Mesendoderm (in vitro differentiated cells): ENCODE results near the gene DGKI.

Source experiments
- DNase-seq: peaks from one replicate; pipeline ENCODE4 v3.0.0; 2013
- H2AK5ac ChIP-seq: 2 replicates; pipeline ENCODE4 v1.6.1; 2013; ENCODE audit warnings: low read length, inconsistent platforms
- H2BK120ac ChIP-seq: 2 replicates; pipeline ENCODE4 v1.6.1; 2013; ENCODE audit warnings: low read depth, mild to moderate bottlenecking, low read length, moderate library complexity, mixed read lengths
- H2BK15ac ChIP-seq: replicated peaks from 2 replicates; pipeline ENCODE4 v1.6.1; 2013; ENCODE audit warnings: low read depth, mild to moderate bottlenecking, moderate library complexity
- H2BK5ac ChIP-seq: 2 replicates; pipeline ENCODE4 v1.6.1; 2013; ENCODE audit warnings: low read length, inconsistent platforms
- H3K18ac ChIP-seq: 2 replicates; pipeline ENCODE4 v1.6.1; 2013; ENCODE audit warnings: mild to moderate bottlenecking, low read length, mixed read lengths
- H3K23ac ChIP-seq: one replicate; pipeline ENCODE4 v1.6.1; 2013; ENCODE audit warnings: low read length
- H3K27ac ChIP-seq: 2 replicates; pipeline ENCODE4 v1.5.1; 2013; ENCODE audit warnings: low read depth, mild to moderate bottlenecking, inconsistent platforms, low read length, moderate library complexity
- H3K27me3 ChIP-seq: 2 replicates; pipeline ENCODE4 v1.6.1; 2013; ENCODE audit warnings: low read length, control low read depth, mild to moderate bottlenecking, inconsistent platforms; ENCODE audit not compliant: insufficient read depth, poor library complexity
- H3K36me3 ChIP-seq: 2 replicates; pipeline ENCODE4 v1.6.1; 2013; ENCODE audit warnings: low read length, inconsistent platforms; ENCODE audit not compliant: control insufficient read depth, insufficient read depth
- H3K4ac ChIP-seq: one replicate; pipeline ENCODE4 v1.6.1; 2013; ENCODE audit warnings: low read depth, mild to moderate bottlenecking, low read length, moderate library complexity
- H3K4me1 ChIP-seq: 2 replicates; pipeline ENCODE4 v1.6.1; 2013; ENCODE audit warnings: low read depth, low read length, inconsistent platforms; ENCODE audit not compliant: control insufficient read depth
- H3K4me2 ChIP-seq: 2 replicates; pipeline ENCODE4 v1.6.1; 2013; ENCODE audit warnings: low read length
- H3K4me3 ChIP-seq: 2 replicates; pipeline ENCODE4 v1.5.1; 2013; ENCODE audit warnings: mild to moderate bottlenecking, low read length
- H3K56ac ChIP-seq: one replicate; pipeline ENCODE4 v1.6.1; 2013; ENCODE audit warnings: low read length
- H3K79me1 ChIP-seq: 2 replicates; pipeline ENCODE4 v1.6.1; 2013; ENCODE audit warnings: low read length, inconsistent platforms
- H3K79me2 ChIP-seq: 2 replicates; pipeline ENCODE4 v1.6.1; 2013; ENCODE audit warnings: mild to moderate bottlenecking, low read length; ENCODE audit not compliant: control insufficient read depth, insufficient read depth
- H3K9ac ChIP-seq: 2 replicates; pipeline ENCODE4 v1.6.1; 2013; ENCODE audit warnings: low read length, inconsistent platforms
- H4K5ac ChIP-seq: one replicate; pipeline ENCODE4 v1.6.1; 2013; ENCODE audit warnings: low read length
- H4K8ac ChIP-seq: one replicate; pipeline ENCODE4 v1.6.1; 2013; ENCODE audit warnings: low read depth, mild to moderate bottlenecking, control low read depth, low read length, moderate library complexity
- WGBS: extraction: QIAGEN DNeasy Blood & Tissue Kit; methylation state at CpG from one replicate; pipeline ENCODE4 v1.1.7; 2013; ENCODE audit warnings: low lambda C conversion rate, missing lambda C conversion rate; ENCODE audit not compliant: insufficient coverage; ENCODE audit errors: extremely low coverage; 5-methylcytosine and 5-hydroxymethylcytosine counted together

The DGKI gene

GRCh38 chr7:137685433-137686164 is 161.2 kb downstream of the DGKI start:
- Histone ChIP-seq H2BK120ac (no peak overlapping the region), H3K18ac (no peak overlapping the region), H3K79me1 (no peaks in the 10 kb centered on the region), H3K79me2 (no peaks in the 10 kb centered on the region), H2AK5ac (no peak overlapping the region), H3K4me3 (no peak overlapping the region), H3K36me3 (no peaks in the 10 kb centered on the region), H3K23ac (no peak overlapping the region), H3K56ac (no peak overlapping the region), H4K5ac (no peak overlapping the region), H3K4ac (no peak overlapping the region), H3K27ac (no peak overlapping the region), H2BK5ac (no peak overlapping the region), H4K8ac (no peak overlapping the region), H3K4me2 (no peak overlapping the region), H3K27me3 (no peaks in the 10 kb centered on the region), H3K9ac (no peak overlapping the region), H2BK15ac (no peak overlapping the region), H3K4me1 (no peaks in the 10 kb centered on the region)
- no CpG with 5 or more reads among the region's 3 CpGs for WGBS
- DNase-seq, result no peak

DNA sequence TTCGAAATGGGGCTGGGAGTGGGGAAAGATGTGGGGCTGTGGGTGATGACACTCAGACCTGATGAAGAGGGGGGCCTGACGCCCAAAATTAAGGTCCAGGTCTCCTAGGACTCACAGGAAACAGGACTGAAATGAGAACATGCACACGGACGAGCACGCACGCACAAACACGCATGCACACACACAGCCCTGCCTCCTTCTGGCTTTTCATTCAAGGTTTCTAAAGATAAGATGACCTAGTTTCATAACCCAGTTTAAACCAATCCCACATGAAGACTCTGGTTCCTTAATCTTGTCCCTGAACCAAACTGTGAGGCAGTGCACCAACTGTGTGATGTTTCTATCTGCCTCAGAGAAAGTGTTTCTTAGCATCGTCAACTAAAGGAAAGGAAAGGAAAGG is 162.0 kb downstream of the DGKI start:
- WGBS, result no CpG with 5 or more reads among the region's 8 CpGs
- Histone ChIP-seq H3K4me3 (no peak overlapping the region), H3K4me1 (no peaks in the 10 kb centered on the region)

DNA sequence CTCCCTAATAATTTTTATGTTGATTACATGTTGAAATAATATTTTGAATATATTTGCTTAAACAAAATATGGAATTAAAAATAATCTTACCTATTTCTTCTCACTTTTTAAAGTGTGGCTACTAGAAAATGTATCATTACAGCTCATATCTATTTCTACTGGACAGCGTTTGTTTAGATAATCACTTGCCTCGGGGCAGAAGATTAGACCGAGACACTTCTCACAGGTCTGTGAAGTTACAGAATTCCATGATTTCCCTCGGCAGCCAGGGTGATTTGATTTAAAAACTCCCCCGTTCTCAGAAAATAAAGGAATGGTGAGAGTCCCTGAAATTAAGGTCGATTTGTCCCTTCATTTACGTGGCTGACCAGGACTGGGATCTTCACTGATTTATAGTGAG is 162.5 kb downstream of the DGKI start:
- H3K4me3 ChIP-seq, result no peak overlapping the region
- WGBS, result no CpG with 5 or more reads among the region's 7 CpGs
- no peak overlapping the region for H2BK5ac ChIP-seq
- H3K9ac ChIP-seq, result no peak overlapping the region
- H3K27ac ChIP-seq, result no peak overlapping the region
- no peak overlapping the region for H3K4ac ChIP-seq
- H4K8ac ChIP-seq, result no peak overlapping the region
- H2BK15ac ChIP-seq, result no peak overlapping the region
- no peak overlapping the region for H3K56ac ChIP-seq
- H3K18ac ChIP-seq, result no peak overlapping the region
- no peak overlapping the region for H3K23ac ChIP-seq
- H3K36me3 ChIP-seq, result no peaks in the 10 kb centered on the region
- H3K79me1 ChIP-seq, result no peaks in the 10 kb centered on the region
- no peak overlapping the region for H2BK120ac ChIP-seq
- no peak overlapping the region for H4K5ac ChIP-seq
- H3K4me1 ChIP-seq, result no peaks in the 10 kb centered on the region
- DNase-seq, result no peak
- no peak overlapping the region for H2AK5ac ChIP-seq
- no peaks in the 10 kb centered on the region for H3K27me3 ChIP-seq
- no peaks in the 10 kb centered on the region for H3K79me2 ChIP-seq
- H3K4me2 ChIP-seq, result no peak overlapping the region

More for the DNA sequence above, 162.0 kb downstream of the DGKI start:
- H3K56ac ChIP-seq, result no peak overlapping the region
- H3K27me3 ChIP-seq, result no peaks in the 10 kb centered on the region
- no peak overlapping the region for H3K23ac ChIP-seq
- no peak overlapping the region for H4K8ac ChIP-seq
- H3K4me2 ChIP-seq, result no peak overlapping the region
- no peak overlapping the region for H2BK5ac ChIP-seq
- no peak overlapping the region for H2BK15ac ChIP-seq
- H3K9ac ChIP-seq, result no peak overlapping the region
- H3K79me1 ChIP-seq, result no peaks in the 10 kb centered on the region
- H3K4ac ChIP-seq, result no peak overlapping the region
- no peak overlapping the region for H4K5ac ChIP-seq
- no peak for DNase-seq
- no peak overlapping the region for H2BK120ac ChIP-seq
- H3K36me3 ChIP-seq, result no peaks in the 10 kb centered on the region
- no peaks in the 10 kb centered on the region for H3K79me2 ChIP-seq
- H2AK5ac ChIP-seq, result no peak overlapping the region
- no peak overlapping the region for H3K18ac ChIP-seq
- H3K27ac ChIP-seq, result no peak overlapping the region

DNA sequence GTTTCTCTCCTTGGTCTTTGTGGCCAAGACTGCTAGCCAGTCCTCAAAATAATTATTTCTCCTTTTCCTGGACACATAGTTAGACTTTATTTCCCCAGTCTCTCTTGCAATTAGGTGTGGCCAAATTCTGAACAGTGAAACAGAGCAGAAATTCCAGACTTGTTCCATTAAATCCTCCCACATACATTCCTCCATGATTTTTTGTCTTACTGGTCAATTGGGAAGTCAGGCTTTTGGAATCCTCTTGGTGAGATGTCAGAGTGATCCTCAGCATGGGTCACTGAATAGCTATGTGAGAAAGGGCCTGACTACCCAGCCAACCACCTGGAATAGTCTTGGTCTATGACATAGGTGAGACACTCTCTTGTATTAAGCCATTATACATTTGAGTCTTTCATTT is 164.2 kb downstream of the DGKI start:
- Histone ChIP-seq H4K5ac (no peak overlapping the region), H3K9ac (no peak overlapping the region), H2BK120ac (no peak overlapping the region), H3K4ac (no peak overlapping the region), H2BK15ac (no peak overlapping the region), H2AK5ac (no peak overlapping the region), H3K4me2 (no peak overlapping the region), H3K27ac (no peak overlapping the region), H3K27me3 (no peaks in the 10 kb centered on the region), H3K79me2 (no peaks in the 10 kb centered on the region), H4K8ac (no peak overlapping the region), H3K36me3 (no peaks in the 10 kb centered on the region), H3K79me1 (no peaks in the 10 kb centered on the region), H3K18ac (no peak overlapping the region), H3K56ac (no peak overlapping the region), H2BK5ac (no peak overlapping the region), H3K4me3 (no peak overlapping the region), H3K4me1 (no peaks in the 10 kb centered on the region), H3K23ac (no peak overlapping the region)
- no peak for DNase-seq

DNA sequence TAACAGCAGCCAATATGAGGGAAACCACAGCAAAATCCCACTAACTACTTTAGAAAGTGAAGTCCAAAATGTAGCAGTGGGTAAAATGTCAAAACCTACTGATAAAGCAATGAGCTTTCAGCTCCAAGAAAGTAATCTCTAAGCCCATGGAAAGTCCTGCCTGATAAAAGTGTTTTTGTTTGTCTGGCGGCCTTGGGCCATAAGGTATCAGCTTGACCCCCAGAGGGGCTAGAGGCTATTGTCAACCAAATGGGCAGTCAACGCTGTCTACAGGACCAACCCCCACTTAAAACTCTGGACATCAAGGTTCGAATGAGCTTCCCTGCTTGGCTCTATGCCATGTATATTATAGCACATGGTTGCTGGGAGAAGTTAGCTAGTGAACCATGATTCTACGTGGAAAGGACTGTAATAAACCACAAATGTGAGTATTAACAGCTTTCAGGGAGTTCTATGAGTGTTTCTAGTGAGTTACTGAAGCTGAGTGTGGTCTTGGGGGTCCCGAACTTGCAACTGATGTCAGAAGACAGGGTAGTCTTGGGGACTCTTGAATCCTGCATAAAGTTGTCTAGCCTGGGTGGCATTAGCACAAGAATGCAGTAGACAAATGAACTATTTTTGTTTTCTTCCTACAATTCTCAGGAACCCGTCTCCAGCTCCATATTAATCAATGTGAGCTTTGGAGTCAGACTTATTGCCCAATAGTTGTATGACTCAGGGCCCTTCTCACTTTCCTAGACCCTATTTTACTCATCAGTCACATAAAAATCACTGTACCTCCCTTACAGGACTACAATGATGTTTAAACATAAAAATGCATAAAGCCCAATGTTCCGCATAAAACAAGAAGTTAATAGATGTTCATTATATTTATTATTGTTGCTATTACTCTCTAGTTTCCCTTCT is 164.9 kb downstream of the DGKI start:
- H2BK5ac ChIP-seq, result no peak overlapping the region
- H2AK5ac ChIP-seq, result no peak overlapping the region
- H3K4ac ChIP-seq, result no peak overlapping the region
- no peaks in the 10 kb centered on the region for H3K4me1 ChIP-seq
- H3K79me2 ChIP-seq, result no peaks in the 10 kb centered on the region
- no CpG with 5 or more reads among the region's 7 CpGs for WGBS
- H3K9ac ChIP-seq, result no peak overlapping the region
- no peak overlapping the region for H4K8ac ChIP-seq
- no peaks in the 10 kb centered on the region for H3K27me3 ChIP-seq
- no peaks in the 10 kb centered on the region for H3K79me1 ChIP-seq
- DNase-seq, result no peak
- no peak overlapping the region for H3K23ac ChIP-seq
- no peak overlapping the region for H3K18ac ChIP-seq
- H2BK120ac ChIP-seq, result no peak overlapping the region
- no peak overlapping the region for H3K56ac ChIP-seq
- no peak overlapping the region for H4K5ac ChIP-seq
- no peak overlapping the region for H3K4me3 ChIP-seq
- H3K27ac ChIP-seq, result no peak overlapping the region
- H3K4me2 ChIP-seq, result no peak overlapping the region
- H3K36me3 ChIP-seq, result no peaks in the 10 kb centered on the region
- H2BK15ac ChIP-seq, result no peak overlapping the region
